Stimulated activated CD4-positive, alpha-beta T cell treated with anti-CD3 and anti-CD28 coated beads, Interleukin-1b, Interleukin-23, amount 100 ng/mL, for 24 hours (primary cell): ENCODE data around the gene GLRX5.

Experiments
- DNase-seq, 4 experiments: peaks; one replicate each; pipeline ENCODE4 v3.0.0-alpha.2; 2020; ENCODE audit warnings: low read depth in 4 of 4, low spot score in 1 of 4

GLRX5 gene

GRCh38 chr14:95534299-95535225 lies at the start of gene GLRX5:
TSS of gene GLRX5 (plus strand) at chr14:95535050. CDS start at chr14:95535090, 40 bp downstream.
- DNase-seq, result peak; percentile 88 to 96 (median 95)

DNA sequence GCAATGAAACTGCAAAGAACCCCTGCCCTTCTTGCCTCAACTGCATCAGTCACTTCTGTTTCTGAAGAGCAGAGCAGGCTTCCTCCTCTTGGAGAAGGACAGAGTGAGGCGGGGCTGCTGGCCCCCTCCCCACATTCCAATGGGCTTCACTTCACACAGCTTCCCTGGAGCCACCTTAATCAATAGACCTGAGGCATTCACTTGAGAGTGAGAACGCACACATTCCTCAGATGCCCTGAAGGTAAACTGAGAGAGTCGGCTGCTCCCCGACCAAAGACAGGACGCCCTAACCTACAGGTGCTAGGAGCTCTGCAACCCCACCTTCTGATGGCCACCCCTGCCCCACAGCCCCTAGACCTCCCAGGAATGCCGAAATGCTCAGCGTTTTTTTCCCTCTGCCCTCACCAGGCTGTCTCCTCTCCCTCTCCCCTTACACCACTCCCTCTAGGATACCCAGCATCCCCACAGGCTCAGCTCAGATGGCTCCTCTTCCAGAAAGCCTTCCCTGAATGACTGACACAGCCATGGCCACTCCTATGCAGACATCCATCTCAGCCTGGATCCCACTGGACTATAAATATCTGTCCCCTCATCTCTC lies 49.5 kb upstream of the GLRX5 start:
- no peak for DNase-seq

GRCh38 chr14:95486875-95487668 lies 47.8 kb upstream of the GLRX5 start:
- no peak for DNase-seq

- DNase-seq, result no peak
Measured at GRCh38 chr14:95487669-95488084, 47.2 kb upstream of the GLRX5 start.

DNA sequence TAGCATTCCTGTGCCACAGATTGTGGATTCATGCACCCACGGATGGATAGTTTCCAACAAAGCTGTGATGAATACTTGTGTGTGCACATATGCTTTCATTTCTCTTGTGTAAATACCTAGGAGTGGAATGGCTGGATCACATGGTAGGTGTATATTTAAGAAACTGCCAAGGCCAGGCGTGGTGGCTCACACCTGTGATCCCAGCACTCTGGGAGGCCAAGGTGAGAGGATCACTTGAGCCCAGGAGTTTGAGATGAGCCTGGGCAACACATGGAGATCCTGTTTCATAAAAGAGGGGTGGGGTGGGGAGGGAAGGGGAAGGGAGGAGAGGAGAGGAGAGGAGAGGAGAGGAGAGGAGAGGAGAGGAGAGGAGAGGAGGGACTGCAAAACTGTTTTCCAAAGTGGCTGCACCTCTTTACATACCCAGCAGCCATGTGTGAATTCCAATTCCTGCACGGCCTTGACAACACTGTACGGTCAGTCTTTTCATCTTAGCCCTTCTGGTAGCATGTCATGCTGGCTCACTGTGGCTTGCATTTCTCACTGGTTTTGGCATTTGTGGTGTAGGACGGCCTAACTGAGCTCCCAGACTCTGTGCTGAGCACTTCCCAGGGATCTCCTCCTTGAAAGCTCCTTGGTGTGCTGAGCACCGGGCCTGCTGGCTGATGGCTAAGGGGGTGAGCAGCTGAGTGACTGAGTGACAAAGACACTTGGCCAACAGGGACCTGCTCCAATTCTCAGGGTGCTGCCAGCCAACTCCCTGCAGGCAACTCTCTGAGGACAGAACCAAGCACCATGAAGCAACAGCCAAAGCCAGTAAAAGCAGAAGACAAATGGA lies 46.3 kb upstream of the GLRX5 start:
- no peak for DNase-seq

- DNase-seq, result no peak
Measured at GRCh38 chr14:95489214-95490137, 45.4 kb upstream of the GLRX5 start.

GRCh38 chr14:95490138-95490509 lies 44.7 kb upstream of the GLRX5 start:
- DNase-seq, result no peak

DNA sequence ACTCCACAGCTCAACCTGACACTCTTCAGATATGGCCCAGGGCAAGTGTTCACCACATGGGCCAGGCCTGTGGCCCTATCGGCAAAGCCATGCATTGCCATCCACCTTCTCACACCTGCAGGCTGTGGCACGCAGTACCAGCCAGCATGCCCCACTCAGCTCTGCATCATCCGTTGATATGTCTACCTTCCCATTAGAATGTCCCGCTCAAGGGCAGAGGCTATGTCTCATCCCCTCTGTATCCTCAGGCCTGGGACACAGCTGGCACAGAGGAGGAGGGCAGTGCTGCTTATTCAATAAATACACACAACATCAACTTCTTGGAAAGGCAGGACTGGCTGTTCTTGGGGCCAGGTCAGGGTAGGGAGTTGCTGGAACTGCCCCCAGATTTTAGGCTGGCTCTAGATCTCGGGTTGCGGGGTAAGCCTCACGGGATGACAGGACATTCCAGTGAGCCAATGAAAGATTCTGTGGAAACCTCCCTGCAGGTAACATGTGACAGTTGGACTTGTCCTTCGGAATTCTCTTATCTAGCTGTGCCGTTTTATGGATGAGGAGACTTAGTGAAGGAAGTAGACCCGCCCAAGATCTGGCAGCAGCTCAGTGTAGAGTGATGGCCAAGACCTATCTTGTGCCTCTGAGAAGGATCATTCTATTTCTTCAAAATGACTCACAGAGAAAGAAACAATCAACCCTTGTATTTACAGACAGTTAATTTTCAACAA lies 44.0 kb upstream of the GLRX5 start:
- DNase-seq, result no peak

DNA sequence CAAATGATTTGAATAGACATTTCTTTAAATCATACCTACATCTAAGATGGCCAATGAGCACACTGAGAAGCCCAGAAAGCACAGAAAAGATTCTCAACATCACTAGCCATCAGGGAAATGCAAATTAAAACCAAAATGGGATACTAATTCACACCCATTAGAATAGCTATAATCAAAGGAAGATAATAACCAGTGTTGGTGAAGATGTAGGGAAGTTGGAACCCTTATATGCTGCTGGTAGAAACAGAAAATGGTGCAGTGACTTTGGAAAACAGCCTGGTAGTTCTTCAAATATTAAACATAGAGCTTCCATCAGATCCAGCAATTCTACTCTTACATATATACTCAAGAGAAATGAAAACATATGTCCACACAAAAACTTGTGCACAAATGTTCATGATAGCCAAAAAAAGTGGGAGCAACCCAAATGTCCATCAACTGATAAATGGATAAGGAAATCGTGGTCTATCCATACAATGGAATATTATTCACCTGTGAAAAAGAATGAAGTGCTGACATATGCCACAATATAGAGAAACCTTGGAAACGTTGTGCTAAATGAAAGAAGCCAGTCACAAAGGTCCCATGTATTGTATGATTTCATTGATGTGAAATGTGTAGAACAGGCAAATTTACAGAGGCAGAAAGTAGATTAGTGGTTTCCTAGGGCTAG lies 42.8 kb upstream of the GLRX5 start:
- DNase-seq, result no peak

DNA sequence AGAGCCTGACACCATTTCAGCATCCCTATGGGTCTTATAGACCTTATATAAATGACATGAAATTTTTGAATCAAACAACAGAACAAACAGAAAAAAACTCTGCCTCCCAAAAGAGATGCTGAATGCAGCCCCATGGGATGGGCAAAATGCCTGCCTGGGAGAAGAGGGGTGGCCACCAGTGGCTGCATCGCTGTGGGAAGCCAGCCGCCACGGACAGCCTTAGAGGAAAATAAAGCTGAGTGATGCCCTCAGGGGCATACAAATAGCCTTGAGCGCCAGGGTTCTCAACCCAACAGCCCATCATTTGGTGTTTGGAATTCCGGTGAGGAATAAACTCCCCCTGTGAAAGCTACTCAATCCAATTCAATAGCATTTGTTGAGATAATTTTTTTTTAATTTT lies 41.3 kb upstream of the GLRX5 start:
- no peak for DNase-seq

DNA sequence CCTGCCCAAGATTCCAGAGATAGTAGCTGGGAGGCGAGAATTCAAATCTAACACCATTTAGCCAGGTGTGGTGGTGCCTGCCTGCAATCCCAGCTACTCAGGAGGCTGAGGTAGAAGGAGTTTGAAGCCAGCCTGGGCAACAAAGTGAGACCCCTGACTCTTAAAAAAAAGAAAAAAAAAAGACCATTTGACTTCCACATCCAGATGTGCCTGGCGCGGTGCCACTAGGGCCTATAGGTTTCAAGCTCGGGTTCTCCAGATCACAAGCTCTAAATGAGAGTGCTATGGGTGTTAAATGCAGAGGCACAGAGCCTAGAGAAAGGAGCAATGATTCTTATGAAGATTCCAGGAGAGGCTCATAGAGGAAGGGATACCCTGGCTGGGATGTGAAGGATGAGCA lies 40.9 kb upstream of the GLRX5 start:
- no peak for DNase-seq

DNA sequence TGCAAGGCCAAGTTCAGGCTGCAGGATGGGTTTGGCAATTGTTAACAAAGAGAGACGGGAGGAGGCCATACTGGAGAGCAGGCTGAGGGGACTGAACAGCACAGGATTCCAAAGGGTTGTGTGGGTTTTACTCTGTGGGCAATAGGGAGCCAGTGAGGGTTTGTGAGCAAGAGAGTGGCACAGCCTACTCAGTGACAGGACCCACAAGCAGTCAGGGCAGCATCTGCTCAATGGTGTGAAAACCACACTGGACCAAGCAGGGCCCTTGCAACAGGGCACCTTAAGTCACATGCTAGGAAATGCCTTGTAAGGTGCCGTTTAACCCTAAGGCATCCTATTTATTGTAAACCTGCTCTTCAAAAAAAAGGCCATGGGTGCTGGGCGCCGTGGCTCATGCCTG lies 40.4 kb upstream of the GLRX5 start:
- no peak for DNase-seq

- DNase-seq, result no peak
Measured at GRCh38 chr14:95495076-95495475, 39.8 kb upstream of the GLRX5 start.

DNA sequence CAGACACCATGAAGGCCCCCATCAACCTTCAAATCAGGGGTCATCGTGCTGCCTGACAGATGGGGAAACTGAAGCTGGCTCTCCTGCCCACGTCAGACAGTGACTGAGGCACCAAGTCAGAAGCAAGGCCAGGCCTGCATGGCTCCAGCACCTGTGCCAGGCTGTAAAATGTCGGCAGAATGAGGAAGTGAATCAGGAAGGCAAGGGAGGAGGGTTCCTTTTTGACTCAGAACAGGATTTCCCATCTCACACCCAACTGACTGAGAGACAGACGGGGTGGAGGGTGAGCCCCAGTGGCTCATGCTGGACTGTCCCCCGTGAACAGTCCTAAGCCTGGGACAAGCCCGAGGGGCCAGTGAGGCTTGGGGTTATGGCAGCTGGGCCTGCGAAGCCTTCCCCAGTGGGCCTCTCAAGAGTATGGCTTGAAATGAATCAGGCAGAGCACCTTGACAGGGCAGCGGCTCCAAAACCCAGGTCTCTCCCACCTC lies 39.3 kb upstream of the GLRX5 start:
- DNase-seq, result no peak

DNA sequence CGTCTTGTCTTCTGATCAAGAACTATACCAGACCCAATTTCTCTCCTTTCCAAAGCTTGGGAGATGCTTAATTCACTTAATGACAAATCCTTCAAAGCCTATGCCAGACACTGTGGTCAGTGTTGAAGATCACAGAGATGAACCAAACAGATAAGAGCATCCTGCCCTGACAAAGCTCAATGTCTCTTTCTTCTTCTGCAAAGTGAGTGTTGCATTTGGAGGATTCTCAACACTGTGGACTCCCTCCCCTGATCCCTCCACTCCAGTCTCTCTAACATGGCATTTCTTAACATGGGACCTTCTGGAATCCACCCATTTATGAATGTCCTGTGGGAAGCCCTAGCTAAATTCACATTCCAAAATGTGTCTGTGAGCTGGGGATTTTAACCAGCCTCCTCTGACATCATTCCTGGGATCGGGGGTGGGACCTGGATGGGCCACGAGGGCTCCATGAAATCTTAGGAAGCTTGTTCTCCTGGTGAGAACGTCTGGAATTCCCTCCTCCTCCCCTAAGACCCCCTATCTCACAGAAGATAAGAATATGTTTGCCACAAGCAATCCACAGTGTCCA lies 38.7 kb upstream of the GLRX5 start:
- DNase-seq, result no peak

GRCh38 chr14:95496690-95497259 lies 38.1 kb upstream of the GLRX5 start:
- no peak for DNase-seq

GRCh38 chr14:95497561-95498011 lies 37.3 kb upstream of the GLRX5 start:
- no peak for DNase-seq
